ENCODE measurements around the gene TELO2. TPM values are rescaled to one million over a fixed set of nuclear protein-coding genes. Genes with fewer than 3 reads are reported as not detected.

The TELO2 gene
- total and polyA plus RNA-seq, 10 donors = 28.5 to 110 (median 57.8) TPM

DNA sequence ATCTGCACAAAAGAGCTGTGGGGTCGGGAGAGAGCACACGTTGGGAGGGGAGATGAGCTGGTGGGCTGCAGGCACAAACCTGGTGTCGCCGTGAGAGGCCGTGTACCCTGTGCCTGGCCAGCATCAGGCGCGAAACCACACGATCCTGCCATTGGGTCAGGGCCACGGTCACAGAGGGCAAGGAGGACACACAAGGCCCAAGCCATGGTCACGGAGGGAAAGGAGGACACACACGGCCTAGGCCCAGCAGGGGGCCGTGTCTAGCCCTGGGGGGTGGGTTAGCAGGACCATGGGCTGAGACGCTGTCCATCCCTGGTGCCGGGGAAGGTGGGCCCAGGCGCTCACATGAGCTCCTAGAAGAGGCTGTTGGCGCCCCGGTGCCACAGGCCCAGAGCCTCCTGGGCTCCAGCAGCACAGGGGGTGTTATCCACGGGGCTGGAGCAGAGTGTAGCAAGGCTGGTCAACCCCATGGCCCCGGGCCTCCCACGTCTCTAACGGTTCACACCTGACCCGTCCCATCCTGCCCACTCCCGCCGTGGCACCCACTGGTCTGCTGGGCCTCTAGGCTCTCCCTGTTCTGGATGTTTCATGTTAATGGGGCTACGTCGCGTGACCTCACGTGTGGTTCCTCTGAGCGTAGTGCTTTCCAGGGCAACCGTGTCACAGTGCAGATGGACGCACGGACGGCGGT, 41.3 kb upstream of the TELO2 start:
- Histone ChIP-seq H3K27ac (no peak overlapping the region), H3K36me3 (peaks cover 0 to 100% (median 95%) of the 10 kb centered on the region in 6 donors), H3K9me3 (no peaks in the 10 kb centered on the region), H3K4me1 (no peaks in the 10 kb centered on the region), H3K27me3 (replicated peaks in 1 of 7) (no peaks in the 10 kb centered on the region), H3K4me3 (no peak overlapping the region)
- intact Hi-C loops (cut with DNase I; ENCODE audit: low total_unique reads) = no loop called here
- TF ChIP-seq POLR2A (IDR thresholded peaks at IDR 0.05) = no peak
- TF ChIP-seq POLR2AphosphoS5 (IDR thresholded peaks at IDR 0.05) = peak in 1 of 3 donors; percentile 28
- no peak for DNase-seq
- WGBS, 5 donors = 95 to 98% (median 96%) methylated on average over 29 to 34 of the region's 34 CpGs

DNA sequence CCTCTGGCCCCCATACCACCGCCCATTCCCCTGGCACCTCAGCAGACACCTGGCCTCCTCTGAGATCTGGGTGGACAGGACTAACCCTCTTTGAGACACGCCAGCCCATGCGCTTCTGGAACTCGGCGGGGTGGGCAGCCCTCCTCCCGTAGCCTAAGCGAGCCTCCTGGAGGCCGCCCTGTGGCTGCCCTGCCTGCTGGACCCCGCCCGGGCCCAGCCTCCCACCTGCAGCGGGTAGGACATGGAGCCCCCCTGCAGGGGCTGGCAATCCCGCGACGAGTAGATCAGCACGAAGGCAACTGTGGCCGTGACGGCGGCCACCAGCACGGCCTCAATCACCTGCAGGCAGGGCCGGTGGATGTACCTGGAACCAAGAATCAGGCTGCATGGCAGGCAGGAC, 40.6 kb upstream of the TELO2 start:
- Histone ChIP-seq H3K4me3 (no peak overlapping the region), H3K36me3 (peaks cover 0 to 100% (median 94%) of the 10 kb centered on the region in 6 donors), H3K4me1 (peaks cover 0 to under 1% (median 0%) of the 10 kb centered on the region in 6 donors), H3K27me3 (replicated peaks in 1 of 7) (no peaks in the 10 kb centered on the region), H3K27ac (no peak overlapping the region), H3K9me3 (no peaks in the 10 kb centered on the region)
- intact Hi-C loops (cut with DNase I; ENCODE audit: low total_unique reads) = no loop called here
- no peak for DNase-seq
- TF ChIP-seq, protein P1, sequence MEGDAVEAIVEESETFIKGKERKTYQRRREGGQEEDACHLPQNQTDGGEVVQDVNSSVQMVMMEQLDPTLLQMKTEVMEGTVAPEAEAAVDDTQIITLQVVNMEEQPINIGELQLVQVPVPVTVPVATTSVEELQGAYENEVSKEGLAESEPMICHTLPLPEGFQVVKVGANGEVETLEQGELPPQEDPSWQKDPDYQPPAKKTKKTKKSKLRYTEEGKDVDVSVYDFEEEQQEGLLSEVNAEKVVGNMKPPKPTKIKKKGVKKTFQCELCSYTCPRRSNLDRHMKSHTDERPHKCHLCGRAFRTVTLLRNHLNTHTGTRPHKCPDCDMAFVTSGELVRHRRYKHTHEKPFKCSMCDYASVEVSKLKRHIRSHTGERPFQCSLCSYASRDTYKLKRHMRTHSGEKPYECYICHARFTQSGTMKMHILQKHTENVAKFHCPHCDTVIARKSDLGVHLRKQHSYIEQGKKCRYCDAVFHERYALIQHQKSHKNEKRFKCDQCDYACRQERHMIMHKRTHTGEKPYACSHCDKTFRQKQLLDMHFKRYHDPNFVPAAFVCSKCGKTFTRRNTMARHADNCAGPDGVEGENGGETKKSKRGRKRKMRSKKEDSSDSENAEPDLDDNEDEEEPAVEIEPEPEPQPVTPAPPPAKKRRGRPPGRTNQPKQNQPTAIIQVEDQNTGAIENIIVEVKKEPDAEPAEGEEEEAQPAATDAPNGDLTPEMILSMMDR (IDR thresholded peaks at IDR 0.05 in 8 of 11, conservative IDR thresholded peaks at IDR 0.05 in 3 of 11) = no peak
- TF ChIP-seq POLR2A (IDR thresholded peaks at IDR 0.05) = no peak
- no peak for TF ChIP-seq POLR2AphosphoS5 (IDR thresholded peaks at IDR 0.05)
- 92 to 98% (median 94%) methylated on average over 2 to 20 of the region's 20 CpGs for WGBS, 5 donors

DNA sequence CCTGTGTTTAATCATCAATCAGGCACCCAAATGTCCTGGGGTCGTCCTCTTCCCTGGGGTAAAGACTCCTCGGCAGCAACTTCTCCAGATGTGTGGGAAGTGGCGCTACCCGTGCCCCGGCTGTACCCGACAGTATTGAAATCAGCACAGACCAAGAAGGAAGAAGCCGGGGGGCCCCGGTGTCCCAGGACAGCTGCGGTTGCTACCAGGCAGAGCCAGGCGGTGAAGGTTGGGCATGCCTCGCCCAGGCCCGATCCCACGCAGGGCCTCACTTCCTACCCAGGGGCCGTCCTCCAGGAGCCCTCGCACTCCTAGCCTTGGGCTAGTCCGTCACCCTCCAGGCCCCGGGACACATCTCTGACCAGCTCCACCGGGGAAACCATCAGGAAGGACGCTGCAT, 39.8 kb upstream of the TELO2 start:
- Histone ChIP-seq H3K4me1 (peaks cover 0 to 8% (median 6%) of the 10 kb centered on the region in 6 donors), H3K4me3 (no peak overlapping the region), H3K27me3 (replicated peaks in 1 of 7) (no peaks in the 10 kb centered on the region), H3K9me3 (no peaks in the 10 kb centered on the region), H3K36me3 (peaks cover 0 to 100% (median 94%) of the 10 kb centered on the region in 6 donors), H3K27ac (no peak overlapping the region)
- intact Hi-C loops (cut with DNase I; ENCODE audit: low total_unique reads) = no loop called here
- WGBS, 5 donors = 93 to 96% (median 96%) methylated on average over 11 to 19 of the region's 19 CpGs
- DNase-seq = no peak
- TF ChIP-seq, protein P1 (IDR thresholded peaks at IDR 0.05 in 8 of 11, conservative IDR thresholded peaks at IDR 0.05 in 3 of 11) = no peak
- no peak for TF ChIP-seq POLR2AphosphoS5 (IDR thresholded peaks at IDR 0.05)
- TF ChIP-seq POLR2A (IDR thresholded peaks at IDR 0.05) = no peak

DNA sequence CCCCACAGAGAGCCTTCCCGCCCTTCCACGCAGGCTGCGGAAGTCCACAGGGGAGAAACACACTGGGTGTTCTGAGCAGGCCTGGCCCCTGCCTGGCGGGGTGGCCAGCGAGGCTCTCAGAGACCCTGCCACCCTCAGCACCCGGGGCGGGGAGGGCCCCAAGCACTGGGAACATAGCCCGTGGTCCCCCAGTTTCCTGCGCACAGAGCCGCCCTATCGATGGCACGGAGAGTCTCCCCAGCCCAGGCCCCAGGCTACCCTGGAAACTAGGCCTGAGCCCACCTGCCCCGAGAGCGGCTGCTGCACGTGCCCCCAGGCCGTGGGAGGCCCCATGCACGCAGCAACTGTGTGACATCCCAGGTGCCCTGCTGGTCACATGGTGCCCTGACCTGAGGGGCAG, 38.6 kb upstream of the TELO2 start:
- Histone ChIP-seq H3K36me3 (peaks cover 0 to 96% (median 83%) of the 10 kb centered on the region in 6 donors), H3K27me3 (replicated peaks in 1 of 7) (no peaks in the 10 kb centered on the region), H3K27ac (no peak overlapping the region), H3K9me3 (no peaks in the 10 kb centered on the region), H3K4me1 (peaks cover 0 to 16% (median 12%) of the 10 kb centered on the region in 6 donors), H3K4me3 (no peak overlapping the region)
- TF ChIP-seq, protein P1 (IDR thresholded peaks at IDR 0.05 in 8 of 11, conservative IDR thresholded peaks at IDR 0.05 in 3 of 11) = no peak
- no peak for TF ChIP-seq POLR2A (IDR thresholded peaks at IDR 0.05)
- peak in 1 of 3 donors; percentile 34 for TF ChIP-seq POLR2AphosphoS5 (IDR thresholded peaks at IDR 0.05)
- no peak for DNase-seq
- intact Hi-C loops (cut with DNase I; ENCODE audit: low total_unique reads) = no loop called here
- 86 to 94% (median 93%) methylated on average over 8 to 17 of the region's 17 CpGs for WGBS, 5 donors
